Loucy (cell line): ENCODE data around the gene HIVEP1.

Source experiments
- H2AFZ ChIP-seq: fragments of 200-600 bp; sonication (generic); 2 replicates; pipeline ENCODE4 v1.6.0; 2016; ENCODE audit warnings: antibody characterized with exemption, mild to moderate bottlenecking, low read length, moderate library complexity
- H3F3A ChIP-seq: fragments of 200-600 bp; 2 replicates; pipeline ENCODE4 v1.6.0; 2016; ENCODE audit warnings: antibody characterized with exemption, low read depth, mild to moderate bottlenecking
- H3K27me3 ChIP-seq: fragments of 200-600 bp; sonication (generic); 2 replicates; pipeline ENCODE4 v1.6.1; 2014; ENCODE audit warnings: low read length, mild to moderate bottlenecking; ENCODE audit not compliant: insufficient read depth, poor library complexity, severe bottlenecking
- H3K36me3 ChIP-seq: fragments of 200-600 bp; sonication (generic); 2 replicates; pipeline ENCODE4 v1.6.1; 2016; ENCODE audit warnings: low read length; ENCODE audit not compliant: insufficient read depth
- H3K4me1 ChIP-seq: fragments of 200-600 bp; sonication (generic); 2 replicates; pipeline ENCODE4 v1.5.1; 2014; ENCODE audit warnings: low read length, mild to moderate bottlenecking; ENCODE audit not compliant: insufficient read depth, poor library complexity, severe bottlenecking
- H3K4me2 ChIP-seq: fragments of 200-600 bp; sonication (generic); 2 replicates; pipeline ENCODE4 v1.6.0; 2014; ENCODE audit warnings: antibody characterized with exemption, low read length, low read depth, mild to moderate bottlenecking; ENCODE audit not compliant: poor library complexity, severe bottlenecking
- H3K4me3 ChIP-seq: fragments of 200-600 bp; sonication (generic); 2 replicates; pipeline ENCODE4 v1.5.1; 2014; ENCODE audit warnings: low read length, mild to moderate bottlenecking, mixed read lengths; ENCODE audit not compliant: poor library complexity, severe bottlenecking
- H3K79me2 ChIP-seq: fragments of 200-600 bp; sonication (generic); 2 replicates; pipeline ENCODE4 v1.6.1; 2014; ENCODE audit warnings: low read length; ENCODE audit not compliant: insufficient read depth
- H3K9ac ChIP-seq: fragments of 200-600 bp; sonication (generic); 2 replicates; pipeline ENCODE4 v1.6.0; 2014; ENCODE audit warnings: mild to moderate bottlenecking, low read depth, low read length, moderate library complexity; ENCODE audit not compliant: poor library complexity, severe bottlenecking
- H3K9me2 ChIP-seq: fragments of 200-600 bp; sonication (generic); replicated peaks from 2 replicates; pipeline ENCODE4 v1.6.1; 2016; ENCODE audit warnings: low read depth, low read length, mixed read lengths
- H3K9me3 ChIP-seq: fragments of 200-600 bp; sonication (generic); 2 replicates; pipeline ENCODE4 v1.6.1; 2014; ENCODE audit warnings: mild to moderate bottlenecking, antibody characterized with exemption, low read length, low read depth; ENCODE audit not compliant: insufficient read depth
- H4K20me1 ChIP-seq: fragments of 200-600 bp; sonication (generic); 2 replicates; pipeline ENCODE4 v1.6.0; 2014; ENCODE audit warnings: antibody characterized with exemption, low read length, mild to moderate bottlenecking; ENCODE audit not compliant: insufficient read depth, poor library complexity, severe bottlenecking
- EZH2phosphoT487 ChIP-seq: fragments of 200-600 bp; IDR thresholded peaks from 2 replicates; pipeline ENCODE4 v1.6.1; 2018; ENCODE audit warnings: antibody characterized with exemption, mild to moderate bottlenecking, moderate library complexity, borderline replicate concordance
- TF ChIP-seq, protein P1 (sequence below): fragments of 200-600 bp; sonication (generic); conservative IDR thresholded peaks from 2 replicates; pipeline ENCODE4 v1.5.1; 2014; ENCODE audit warnings: mild to moderate bottlenecking, antibody characterized with exemption, low read length

The HIVEP1 gene

DNA sequence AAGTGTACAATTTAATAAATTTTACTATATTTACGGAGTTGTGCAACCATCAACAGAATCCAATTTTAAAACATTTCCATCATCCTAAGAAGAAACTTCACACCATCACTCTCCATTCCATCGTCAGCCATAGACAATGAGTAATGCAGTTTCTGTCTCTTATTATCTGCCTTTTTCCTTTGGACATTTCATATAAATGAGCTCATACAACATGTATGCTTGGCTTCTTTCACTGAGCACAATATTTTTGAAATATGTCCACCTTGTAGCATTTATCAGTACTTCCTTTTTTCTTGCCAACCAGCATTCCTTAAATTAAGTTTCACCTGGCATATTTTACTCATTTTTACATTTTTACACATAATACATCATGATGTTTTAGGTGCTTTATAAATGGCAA is 22.7 kb upstream of the HIVEP1 start:
- no peaks in the 10 kb centered on the region for H3F3A ChIP-seq
- H3K79me2 ChIP-seq, result no peaks in the 10 kb centered on the region
- H3K36me3 ChIP-seq, result no peaks in the 10 kb centered on the region
- H3K4me3 ChIP-seq, result no peak overlapping the region
- H3K4me2 ChIP-seq, result no peak overlapping the region
- H4K20me1 ChIP-seq, result no peaks in the 10 kb centered on the region
- no peak overlapping the region for H2AFZ ChIP-seq
- H3K27me3 ChIP-seq, result no peaks in the 10 kb centered on the region
- H3K9me2 ChIP-seq, result no peaks in the 10 kb centered on the region
- H3K4me1 ChIP-seq, result no peaks in the 10 kb centered on the region
- no peak overlapping the region for H3K9ac ChIP-seq
- TF ChIP-seq, protein P1, sequence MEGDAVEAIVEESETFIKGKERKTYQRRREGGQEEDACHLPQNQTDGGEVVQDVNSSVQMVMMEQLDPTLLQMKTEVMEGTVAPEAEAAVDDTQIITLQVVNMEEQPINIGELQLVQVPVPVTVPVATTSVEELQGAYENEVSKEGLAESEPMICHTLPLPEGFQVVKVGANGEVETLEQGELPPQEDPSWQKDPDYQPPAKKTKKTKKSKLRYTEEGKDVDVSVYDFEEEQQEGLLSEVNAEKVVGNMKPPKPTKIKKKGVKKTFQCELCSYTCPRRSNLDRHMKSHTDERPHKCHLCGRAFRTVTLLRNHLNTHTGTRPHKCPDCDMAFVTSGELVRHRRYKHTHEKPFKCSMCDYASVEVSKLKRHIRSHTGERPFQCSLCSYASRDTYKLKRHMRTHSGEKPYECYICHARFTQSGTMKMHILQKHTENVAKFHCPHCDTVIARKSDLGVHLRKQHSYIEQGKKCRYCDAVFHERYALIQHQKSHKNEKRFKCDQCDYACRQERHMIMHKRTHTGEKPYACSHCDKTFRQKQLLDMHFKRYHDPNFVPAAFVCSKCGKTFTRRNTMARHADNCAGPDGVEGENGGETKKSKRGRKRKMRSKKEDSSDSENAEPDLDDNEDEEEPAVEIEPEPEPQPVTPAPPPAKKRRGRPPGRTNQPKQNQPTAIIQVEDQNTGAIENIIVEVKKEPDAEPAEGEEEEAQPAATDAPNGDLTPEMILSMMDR, result no peak
- no peak for TF ChIP-seq EZH2phosphoT487
- H3K9me3 ChIP-seq, result no peaks in the 10 kb centered on the region

DNA sequence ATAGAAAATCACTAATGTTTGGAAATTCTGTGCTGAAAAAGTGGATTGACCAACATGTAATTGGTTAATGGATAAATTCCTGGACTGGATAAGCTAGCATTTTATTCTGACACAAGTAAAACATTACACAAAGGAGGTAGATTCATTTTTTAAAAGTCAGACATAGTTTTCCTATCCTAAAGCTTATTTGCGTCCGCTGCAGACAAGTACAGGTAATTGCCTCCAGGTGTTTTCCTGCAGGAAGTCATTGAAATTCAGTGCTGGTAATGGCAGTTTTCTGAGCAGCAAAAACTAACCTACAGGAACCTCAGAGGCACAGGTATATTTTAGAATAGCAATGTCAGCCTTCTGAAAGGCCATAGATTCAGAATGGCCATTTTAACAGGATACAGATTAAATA is 20.0 kb upstream of the HIVEP1 start:
- Histone ChIP-seq H3K4me3 (no peak overlapping the region), H2AFZ (no peak overlapping the region), H4K20me1 (no peaks in the 10 kb centered on the region), H3K79me2 (no peaks in the 10 kb centered on the region), H3K36me3 (no peaks in the 10 kb centered on the region), H3K27me3 (no peaks in the 10 kb centered on the region), H3K9ac (no peak overlapping the region), H3K9me2 (no peaks in the 10 kb centered on the region), H3K4me2 (no peak overlapping the region), H3K9me3 (no peaks in the 10 kb centered on the region), H3K4me1 (no peaks in the 10 kb centered on the region), H3F3A (no peaks in the 10 kb centered on the region)
- TF ChIP-seq EZH2phosphoT487, result no peak

DNA sequence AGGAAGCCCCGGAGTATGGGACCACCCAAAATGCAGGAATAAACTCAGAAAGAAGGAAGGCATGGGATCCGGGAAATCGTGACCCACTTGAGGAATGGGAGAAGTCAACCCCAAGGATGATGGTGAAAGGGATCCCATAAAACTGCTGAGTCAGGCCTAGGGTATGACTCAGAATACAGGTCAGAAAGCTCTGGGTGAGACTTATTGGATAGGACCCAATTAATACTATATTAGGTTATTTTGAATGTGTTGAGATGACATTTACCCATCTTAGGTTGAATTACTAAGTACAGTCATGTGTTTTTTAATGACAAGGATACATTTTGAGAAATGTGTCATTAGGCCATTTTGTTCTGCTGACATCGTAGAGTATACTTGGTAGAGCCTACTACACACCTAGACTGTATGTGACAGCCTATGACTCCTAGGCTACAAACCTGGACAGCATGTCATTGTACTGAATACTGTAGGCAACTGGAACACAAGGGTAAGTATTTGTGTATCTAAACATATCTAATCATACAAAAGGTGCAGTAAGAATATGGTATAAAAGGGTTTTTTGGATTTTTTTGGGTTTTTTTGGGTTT is 17.1 kb upstream of the HIVEP1 start:
- no peaks in the 10 kb centered on the region for H4K20me1 ChIP-seq
- no peak overlapping the region for H3K9ac ChIP-seq
- no peaks in the 10 kb centered on the region for H3K9me3 ChIP-seq
- H3K4me2 ChIP-seq, result no peak overlapping the region
- no peak overlapping the region for H2AFZ ChIP-seq
- H3K4me3 ChIP-seq, result no peak overlapping the region
- H3F3A ChIP-seq, result no peaks in the 10 kb centered on the region
- no peaks in the 10 kb centered on the region for H3K4me1 ChIP-seq
- no peak for TF ChIP-seq EZH2phosphoT487
- TF ChIP-seq, protein P1, result no peak
- no peaks in the 10 kb centered on the region for H3K79me2 ChIP-seq
- no peaks in the 10 kb centered on the region for H3K9me2 ChIP-seq
- H3K27me3 ChIP-seq, result no peaks in the 10 kb centered on the region
- H3K36me3 ChIP-seq, result no peaks in the 10 kb centered on the region

DNA sequence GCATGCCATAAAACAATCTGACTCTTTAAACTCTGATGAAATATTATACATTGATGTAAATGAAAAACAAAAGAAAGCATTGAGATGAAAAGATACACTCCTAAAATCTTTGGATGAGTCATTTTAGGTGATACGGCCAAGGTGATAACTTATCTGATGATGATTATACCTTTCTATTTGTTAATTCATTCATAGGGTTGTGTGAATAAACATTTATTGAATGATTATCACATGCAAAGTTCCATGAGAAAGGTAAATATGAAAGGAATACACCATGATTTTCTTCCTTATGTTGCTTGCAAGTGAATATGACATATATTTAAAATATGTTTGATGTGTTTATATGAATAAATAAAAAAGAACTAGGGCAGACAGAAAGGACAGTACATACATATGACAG is 15.4 kb upstream of the HIVEP1 start:
- Histone ChIP-seq H2AFZ (no peak overlapping the region), H3K4me2 (no peak overlapping the region), H4K20me1 (no peaks in the 10 kb centered on the region), H3K9me3 (no peaks in the 10 kb centered on the region), H3F3A (no peaks in the 10 kb centered on the region), H3K79me2 (no peaks in the 10 kb centered on the region), H3K4me3 (no peak overlapping the region), H3K27me3 (no peaks in the 10 kb centered on the region), H3K36me3 (no peaks in the 10 kb centered on the region), H3K9ac (no peak overlapping the region), H3K9me2 (no peaks in the 10 kb centered on the region), H3K4me1 (no peaks in the 10 kb centered on the region)
- TF ChIP-seq, protein P1, result no peak
- no peak for TF ChIP-seq EZH2phosphoT487
